HepG2 (cell line): ENCODE measurements around the gene COL8A1. TPM values are rescaled to one million over a fixed set of nuclear protein-coding genes. Genes with fewer than 3 reads are reported as not detected.
A peak's percentile ranks its signal among the peaks of the same experiment; 100 is the strongest.

Source experiments
- AHDC1 ChIP-seq: sonication (generic); formaldehyde crosslinking; IDR thresholded peaks from 2 replicates; pipeline ENCODE4 v1.5.1; 2020; ENCODE audit warnings: mild to moderate bottlenecking, missing genetic modification reagents, borderline replicate concordance
- ARID5B ChIP-seq: IDR thresholded peaks from 2 replicates; pipeline ENCODE4 v1.4.0; 2020; ENCODE audit warnings: mild to moderate bottlenecking, missing genetic modification reagents
- ELF3 ChIP-seq: IDR thresholded peaks from 2 replicates; pipeline ENCODE4 v1.6.1; 2016; ENCODE audit warnings: missing genetic modification reagents, missing compliant biosample characterization
- GABPA ChIP-seq, 2 experiments: IDR thresholded peaks; 2 replicates each; pipeline ENCODE4 v1.6.1; 2011 to 2016; ENCODE audit warnings: low read depth in 2 of 2, low read length in 1 of 2, missing biosample characterization in 1 of 2, missing genetic modification characterization in 1 of 2
- IKZF4 ChIP-seq: sonication (generic); formaldehyde crosslinking; IDR thresholded peaks from 2 replicates; pipeline ENCODE4 v1.5.1; 2020; ENCODE audit warnings: borderline replicate concordance, mild to moderate bottlenecking, low read depth, missing genetic modification reagents; ENCODE audit errors: not compliant biosample characterization
- POLR2A ChIP-seq, 2 experiments: IDR thresholded peaks; 2 replicates each; pipeline ENCODE4 v1.6.1; 2011; ENCODE audit warnings: low read depth in 2 of 2, low read length in 2 of 2, mild to moderate bottlenecking in 1 of 2, moderate library complexity in 1 of 2; ENCODE audit not compliant: insufficient read depth in 1 of 2
- RARG ChIP-seq: sonication (generic); formaldehyde crosslinking; IDR thresholded peaks from 2 replicates; pipeline ENCODE4 v1.4.0; 2020; ENCODE audit warnings: low read depth, mild to moderate bottlenecking, missing genetic modification reagents
- SKI ChIP-seq: fragments of 450-650 bp; IDR thresholded peaks from one replicate; pipeline ENCODE4 v1.6.1; 2018; ENCODE audit warnings: mild to moderate bottlenecking; ENCODE audit not compliant: partially characterized antibody
- ZNF430 ChIP-seq: sonication (generic); formaldehyde crosslinking; IDR thresholded peaks from 2 replicates; pipeline ENCODE4 v1.9.0; 2021; ENCODE audit warnings: mild to moderate bottlenecking, missing genetic modification reagents
- ZNF746 ChIP-seq: sonication (generic); formaldehyde crosslinking; IDR thresholded peaks from 2 replicates; pipeline ENCODE4 v1.8.0; 2022; ENCODE audit warnings: mild to moderate bottlenecking, missing genetic modification reagents
- ZNF891 ChIP-seq: sonication (generic); formaldehyde crosslinking; IDR thresholded peaks from 2 replicates; pipeline ENCODE4 v1.5.0; 2020; ENCODE audit warnings: mild to moderate bottlenecking, missing genetic modification reagents
- polyA plus RNA-seq, 8 experiments: library from polyadenylated mRNA; depleted of rRNA in 3 of 8; stranded (reverse) in 7 of 8; unstranded in 1 of 8; fragments of >200 nt; fragmentation: Illumina TruSeq in 4 of 8; extraction: Trizol in 4 of 8; gene quantifications; 2 replicates each; pipeline versions ENCODE4 v1.2.1 to v1.2.3, GENCODE V29; 2011 to 2016; ENCODE audit warnings: low read depth in 4 of 8, missing spikeins in 1 of 8, mixed read lengths in 1 of 8; ENCODE audit not compliant: insufficient read depth in 1 of 8
- total RNA-seq, 5 experiments: library from RNA; depleted of rRNA; stranded (reverse); fragments of >200 nt; fragmentation: Illumina TruSeq; extraction: Trizol; gene quantifications; 2 replicates each; pipeline ENCODE4 v1.2.3, GENCODE V29; 2016; ENCODE audit warnings: low read depth in 1 of 5
- TF ChIP-seq, protein P1 (sequence below): sonication (generic); formaldehyde crosslinking; conservative IDR thresholded peaks from 2 replicates; pipeline ENCODE4 v1.8.0; 2022; ENCODE audit warnings: mild to moderate bottlenecking, moderate library complexity, missing genetic modification reagents
- TF ChIP-seq, protein P2 (sequence below): IDR thresholded peaks from 2 replicates; pipeline ENCODE4 v1.6.1; 2016

COL8A1 gene
- total and polyA plus RNA-seq, 2 of the 13 experiments (the other 11 are each of a cell fraction or from before 2014, with no cell fraction given), result not detected

- TF ChIP-seq ZNF746 (no peak), ZNF891 (0 out of 2 replicates have a peak, but pooled peaks have one; percentile 75), IKZF4 (CRISPR knock-in tag) (no peak), AHDC1 (CRISPR knock-in tag) (peak; percentile 65; the same call in 1 of the 2 replicates), POLR2A (IDR thresholded peaks at IDR 0.05; ENCODE audit: insufficient read depth in 1 of 2, low read depth in 2 of 2, low read length in 2 of 2) (peak; percentile 79 to 80), RARG (CRISPR knock-in tag) (0 out of 2 replicates have a peak, but pooled peaks have one; percentile 25), GABPA (IDR thresholded peaks at IDR 0.05; ENCODE audit: low read depth, low read length) (no peak), GABPA (CRISPR knock-in tag; IDR thresholded peaks at IDR 0.05; ENCODE audit: low read depth) (peak; percentile 37; the same call in 1 of the 2 replicates), ARID5B (CRISPR knock-in tag) (peak; percentile 31; the same call in 1 of the 2 replicates), ELF3 (no peak; the same call in 1 of the 2 replicates), SKI (peak; percentile 74), ZNF430 (CRISPR knock-in tag) (peak; percentile 80)
- TF ChIP-seq, protein P1, sequence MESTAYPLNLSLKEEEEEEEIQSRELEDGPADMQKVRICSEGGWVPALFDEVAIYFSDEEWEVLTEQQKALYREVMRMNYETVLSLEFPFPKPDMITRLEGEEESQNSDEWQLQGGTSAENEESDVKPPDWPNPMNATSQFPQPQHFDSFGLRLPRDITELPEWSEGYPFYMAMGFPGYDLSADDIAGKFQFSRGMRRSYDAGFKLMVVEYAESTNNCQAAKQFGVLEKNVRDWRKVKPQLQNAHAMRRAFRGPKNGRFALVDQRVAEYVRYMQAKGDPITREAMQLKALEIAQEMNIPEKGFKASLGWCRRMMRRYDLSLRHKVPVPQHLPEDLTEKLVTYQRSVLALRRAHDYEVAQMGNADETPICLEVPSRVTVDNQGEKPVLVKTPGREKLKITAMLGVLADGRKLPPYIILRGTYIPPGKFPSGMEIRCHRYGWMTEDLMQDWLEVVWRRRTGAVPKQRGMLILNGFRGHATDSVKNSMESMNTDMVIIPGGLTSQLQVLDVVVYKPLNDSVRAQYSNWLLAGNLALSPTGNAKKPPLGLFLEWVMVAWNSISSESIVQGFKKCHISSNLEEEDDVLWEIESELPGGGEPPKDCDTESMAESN, result 0 out of 2 replicates have a peak, but pooled peaks have one; percentile 19
- TF ChIP-seq, protein P2, sequence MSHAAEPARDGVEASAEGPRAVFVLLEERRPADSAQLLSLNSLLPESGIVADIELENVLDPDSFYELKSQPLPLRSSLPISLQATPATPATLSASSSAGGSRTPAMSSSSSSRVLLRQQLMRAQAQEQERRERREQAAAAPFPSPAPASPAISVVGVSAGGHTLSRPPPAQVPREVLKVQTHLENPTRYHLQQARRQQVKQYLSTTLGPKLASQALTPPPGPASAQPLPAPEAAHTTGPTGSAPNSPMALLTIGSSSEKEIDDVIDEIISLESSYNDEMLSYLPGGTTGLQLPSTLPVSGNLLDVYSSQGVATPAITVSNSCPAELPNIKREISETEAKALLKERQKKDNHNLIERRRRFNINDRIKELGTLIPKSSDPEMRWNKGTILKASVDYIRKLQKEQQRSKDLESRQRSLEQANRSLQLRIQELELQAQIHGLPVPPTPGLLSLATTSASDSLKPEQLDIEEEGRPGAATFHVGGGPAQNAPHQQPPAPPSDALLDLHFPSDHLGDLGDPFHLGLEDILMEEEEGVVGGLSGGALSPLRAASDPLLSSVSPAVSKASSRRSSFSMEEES, result 0 out of 2 replicates have a peak, but pooled peaks have one; percentile 22
Measured at GRCh38 chr3:99817437-99818240, 179.2 kb downstream of the COL8A1 start, which contains the start of gene CMSS1 (continued).
